Naive thymus-derived CD8-positive, alpha-beta T cell (primary cell): ENCODE data around the gene LRRC42. TPM values are rescaled to one million over a fixed set of nuclear protein-coding genes. Genes with fewer than 3 reads are reported as not detected.

Experiments used
- ATAC-seq, 2 donors: fragments of 150-1000 bp; cut with Tn5 transposase in 1 of 2; sonication (Bioruptor Pico), chemical (Tn5 transposase) in 1 of 2; 1 replicate in 1 of 2; 2 replicates in 1 of 2; pipeline ENCODE4 v1.10.0; 2021; ENCODE audit warnings: mild to moderate bottlenecking in 2 of 2, moderate library complexity in 2 of 2
- POLR2A ChIA-PET: fragments of 350-600 bp; sonication (Branson Sonifier 250); formaldehyde crosslinking; loops from one replicate; lab custom pipeline; 2021; ENCODE audit warnings: antibody characterized with exemption; lab: Charles Lee
- DNase-seq, 10 donors: peaks; one replicate each; pipeline versions ENCODE4 v3.0.0 to v3.0.0-alpha.2; 2020 to 2022
- H3K27ac Mint-ChIP-seq, 10 donors: one replicate each; pipeline ENCODE4 v1.8.0; 2020 to 2022; ENCODE audit warnings: mild to moderate bottlenecking in 10 of 10, mixed read lengths in 10 of 10, moderate library complexity in 4 of 10, inconsistent platforms in 1 of 10
- H3K27me3 Mint-ChIP-seq, 5 donors: one replicate each; pipeline ENCODE4 v1.8.0; 2021 to 2022; ENCODE audit warnings: mixed read lengths in 5 of 5
- H3K36me3 Mint-ChIP-seq, 3 donors: one replicate each; pipeline ENCODE4 v1.8.0; 2020 to 2022; ENCODE audit warnings: mixed read lengths in 3 of 3, mild to moderate bottlenecking in 2 of 3, inconsistent platforms in 1 of 3
- H3K4me1 Mint-ChIP-seq, 4 donors: one replicate each; pipeline ENCODE4 v1.8.0; 2021 to 2022; ENCODE audit warnings: mixed read lengths in 4 of 4
- H3K4me3 Mint-ChIP-seq, 10 donors: one replicate each; pipeline ENCODE4 v1.8.0; 2020 to 2022; ENCODE audit warnings: mild to moderate bottlenecking in 10 of 10, mixed read lengths in 10 of 10, moderate library complexity in 6 of 10, inconsistent platforms in 1 of 10
- H3K9me3 Mint-ChIP-seq, 9 donors: one replicate each; pipeline ENCODE4 v1.8.0; 2020 to 2022; ENCODE audit warnings: mixed read lengths in 9 of 9, mild to moderate bottlenecking in 3 of 9, inconsistent platforms in 1 of 9, moderate library complexity in 1 of 9
- polyA plus RNA-seq, 3 donors: library from polyadenylated mRNA; unstranded; fragments of 300-500 nt; fragmentation: Illumina TruSeq; gene quantifications; one replicate each; pipeline ENCODE4 v1.2.3, GENCODE V29; 2021
- total RNA-seq, 8 experiments: library from RNA in 2 of 8; stranded (reverse) in 2 of 8; gene quantifications; one replicate each; pipeline ENCODE4 v1.2.3 and lab custom pipeline; 2021 to 2026

The LRRC42 gene
- total and polyA plus RNA-seq, 5 experiments from 2014 or later = 7.8 to 10.5 (median 9.1) TPM

DNA sequence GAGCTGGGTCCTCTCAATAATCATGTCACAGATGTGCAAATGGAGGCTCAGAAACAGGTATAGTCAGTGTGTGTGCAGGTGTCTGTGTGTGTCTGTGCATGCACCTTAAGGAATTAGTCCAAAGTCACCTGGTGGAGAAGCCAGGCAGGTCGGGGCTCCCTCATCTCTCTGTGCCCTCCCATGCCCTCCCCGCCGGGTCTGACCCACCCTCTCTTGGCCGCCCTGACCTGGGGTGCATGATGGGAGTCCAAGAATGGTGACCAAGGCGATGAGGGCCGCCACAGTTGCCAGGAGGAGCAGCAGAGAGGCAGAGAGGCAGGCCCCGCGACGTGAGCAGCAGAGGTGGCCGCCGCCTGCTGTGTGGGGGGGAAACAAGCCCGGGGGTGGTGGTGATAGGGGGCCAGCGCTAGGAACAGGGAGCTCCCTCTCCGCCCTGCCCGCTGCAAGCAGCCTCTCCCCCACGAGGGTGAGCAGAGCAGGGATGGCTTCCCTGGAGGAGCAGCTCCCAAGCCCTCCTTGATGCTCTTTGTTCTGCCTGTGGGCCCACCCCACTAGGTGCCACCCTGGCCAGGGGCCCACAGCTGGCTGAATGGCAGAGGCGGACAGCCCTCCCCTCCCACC, 68.0 kb downstream of the LRRC42 start:
- peaks cover 3 to 10% (median 10%) of the 10 kb centered on the region in 5 donors for H3K27me3 Mint-ChIP-seq
- H3K27ac Mint-ChIP-seq = no peak overlapping the region
- H3K36me3 Mint-ChIP-seq = no peaks in the 10 kb centered on the region
- POLR2A ChIA-PET = no interaction called here
- ATAC-seq (no peak), DNase-seq (peak in 1 of 10 donors; percentile 10)
- H3K4me3 Mint-ChIP-seq = no peak overlapping the region
- H3K4me1 Mint-ChIP-seq = no peaks in the 10 kb centered on the region
- H3K9me3 Mint-ChIP-seq = no peaks in the 10 kb centered on the region

DNA sequence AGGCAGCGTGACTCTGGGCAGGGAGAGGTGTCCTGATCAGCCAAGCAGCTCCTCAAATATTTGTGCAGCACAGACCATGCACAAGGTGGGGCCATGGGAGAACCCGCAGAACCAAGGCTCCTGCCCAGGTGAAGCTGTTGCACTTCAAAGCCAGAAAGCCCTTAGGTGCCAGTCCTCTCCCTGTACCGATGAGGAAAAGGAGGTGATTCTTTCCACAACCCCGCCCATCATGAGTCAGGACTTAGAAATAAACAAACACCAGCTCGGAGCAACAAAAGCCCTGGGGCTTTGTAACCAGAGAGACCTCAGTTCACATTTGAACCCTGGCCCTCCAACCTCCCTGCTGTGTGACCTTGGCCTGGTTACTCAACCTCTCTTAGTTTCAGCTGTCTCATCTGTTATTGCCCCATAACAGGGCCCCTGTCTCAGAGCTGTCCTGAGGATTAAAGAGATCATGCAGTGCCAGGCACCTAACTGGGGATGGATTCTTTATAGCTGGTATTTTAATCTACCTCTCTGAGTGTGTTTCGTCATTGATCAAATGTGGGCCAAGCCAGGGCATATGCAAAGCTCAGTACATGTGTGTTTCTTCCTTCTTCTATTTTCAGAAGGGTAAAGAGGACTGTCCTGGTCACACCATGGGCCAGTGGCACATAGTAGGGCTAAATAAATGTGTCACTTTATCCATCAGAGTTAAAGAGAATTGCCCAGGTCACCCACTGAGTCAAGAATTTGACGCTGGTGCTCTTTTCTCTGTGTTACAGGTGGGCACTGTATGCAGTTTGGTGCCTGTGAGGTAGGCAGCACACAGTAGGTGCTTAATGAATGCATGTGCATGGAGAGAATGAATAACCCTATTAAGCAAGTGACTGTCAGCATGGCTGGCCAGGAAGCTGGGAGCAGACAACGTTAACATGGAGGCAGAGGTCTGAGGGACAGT, 70.5 kb downstream of the LRRC42 start:
- ATAC-seq = no peak
- POLR2A ChIA-PET = no interaction called here
- no peaks in the 10 kb centered on the region for H3K36me3 Mint-ChIP-seq
- no peaks in the 10 kb centered on the region for H3K4me1 Mint-ChIP-seq
- H3K9me3 Mint-ChIP-seq = no peaks in the 10 kb centered on the region
- no peak overlapping the region for H3K4me3 Mint-ChIP-seq
- peak in 1 of 10 donors; percentile 3 for DNase-seq
- H3K27ac Mint-ChIP-seq = no peak overlapping the region
- H3K27me3 Mint-ChIP-seq = peaks cover 3 to 10% (median 8%) of the 10 kb centered on the region in 5 donors

Other genes starting within 250 kb of the LRRC42 start
- not detected for gene GLIS1, start 207.2 kb upstream of the LRRC42 start, total RNA-seq
- not detected for gene GLIS1, start 207.2 kb upstream of the LRRC42 start, polyA plus RNA-seq
- gene NDC1, start 108.1 kb upstream of the LRRC42 start, total RNA-seq = 10 to 100 TPM; 14.7 to 15.0 TPM
- 1 to 10 TPM; 5.8 to 6.4 (median 6.3) TPM for gene NDC1, start 108.1 kb upstream of the LRRC42 start, polyA plus RNA-seq
- gene YIPF1, start 56.6 kb upstream of the LRRC42 start, total RNA-seq = 10 to 100 TPM; 13.6 to 16.2 TPM
- 10 to 100 TPM; 22.3 to 25.6 (median 24.2) TPM for gene YIPF1, start 56.6 kb upstream of the LRRC42 start, polyA plus RNA-seq
- gene DIO1, start 52.2 kb upstream of the LRRC42 start, total RNA-seq = not detected
- gene DIO1, start 52.2 kb upstream of the LRRC42 start, polyA plus RNA-seq = not detected
- 10 to 100 TPM; 43.2 to 47.5 TPM for gene IFT25, start 651 bp upstream of the LRRC42 start, total RNA-seq
- 10 to 100 TPM; 34.9 to 53.7 (median 46.8) TPM for gene IFT25, start 651 bp upstream of the LRRC42 start, polyA plus RNA-seq
- gene LDLRAD1, start 71.8 kb downstream of the LRRC42 start, total RNA-seq = not detected
- not detected for gene LDLRAD1, start 71.8 kb downstream of the LRRC42 start, polyA plus RNA-seq
- gene TMEM59, start 106.9 kb downstream of the LRRC42 start, total RNA-seq = 100 to 1,000 TPM; 198 to 201 TPM
- 100 to 1,000 TPM; 410 to 670 (median 489) TPM for gene TMEM59, start 106.9 kb downstream of the LRRC42 start, polyA plus RNA-seq
- 10 to 100 TPM; 13.2 to 13.6 TPM for gene TCEANC2, start 107.3 kb downstream of the LRRC42 start, total RNA-seq
- 1 to 10 TPM; 5.5 to 7.2 (median 6.6) TPM for gene TCEANC2, start 107.3 kb downstream of the LRRC42 start, polyA plus RNA-seq
- gene CDCP2, start 206.7 kb downstream of the LRRC42 start, total RNA-seq = under 1 TPM in 1 of 2 experiments, not detected in 1; 0.16 TPM
- gene CDCP2, start 206.7 kb downstream of the LRRC42 start, polyA plus RNA-seq = not detected